ENCODE measurements around the gene MIF4GD. TPM values are rescaled to one million over a fixed set of nuclear protein-coding genes. Genes with fewer than 3 reads are reported as not detected.

The MIF4GD gene
- total RNA-seq, 1 experiment from 2014 or later = 26.1 TPM

- Histone ChIP-seq H3T11ph (ENCODE audit: low read length) (no peak overlapping the region), H2BK12ac (ENCODE audit: insufficient read length, low read depth, low read length) (no peak overlapping the region), H4K5ac (ENCODE audit: insufficient read length, low read depth, low read length) (no peak overlapping the region), H3K18ac (ENCODE audit: insufficient read length, low read depth, low read length) (no peak overlapping the region), H3K9me3 (ENCODE audit: control insufficient read depth, low read depth, low read length) (no peaks in the 10 kb centered on the region), H3K14ac (ENCODE audit: insufficient read depth, low read length) (no peak overlapping the region), H3K27ac (ENCODE audit: insufficient read length, low read depth, low read length) (no peak overlapping the region), H3K23me2 (ENCODE audit: insufficient read length, low read depth, low read length, poor library complexity, severe bottlenecking) (no peaks in the 10 kb centered on the region), H2AK5ac (ENCODE audit: insufficient read length, low read length) (no peak overlapping the region), H4K91ac (ENCODE audit: insufficient read length, low read depth, low read length) (no peak overlapping the region), H3K79me2 (ENCODE audit: insufficient read depth, low read length) (peaks cover 2% of the 10 kb centered on the region; the same call in 1 of the 2 replicates), H3K56ac (ENCODE audit: insufficient read length, low read depth, low read length) (no peak overlapping the region), H2BK15ac (ENCODE audit: low read depth, low read length) (no peak overlapping the region), H3K4ac (ENCODE audit: low read depth, low read length) (no peak overlapping the region), H2BK120ac (ENCODE audit: low read depth, low read length, poor library complexity, severe bottlenecking) (no peak overlapping the region), H4K8ac (replicated peaks; ENCODE audit: insufficient read length, low read depth, low read length) (no peak overlapping the region), H2BK20ac (ENCODE audit: low read depth, low read length, poor library complexity, severe bottlenecking) (no peak overlapping the region), H4K20me1 (ENCODE audit: control insufficient read depth, insufficient read depth, insufficient read length) (no peaks in the 10 kb centered on the region), H3K79me1 (ENCODE audit: insufficient read depth, low read depth, low read length, poor library complexity, severe bottlenecking) (peaks cover 3% of the 10 kb centered on the region), H3K23ac (ENCODE audit: insufficient read length, low read depth, low read length) (no peak overlapping the region), H3K9ac (ENCODE audit: extremely low read depth, insufficient read length, low read length) (no peak overlapping the region), H2BK5ac (ENCODE audit: insufficient read length, low read length) (no peak overlapping the region), H2AFZ (ENCODE audit: low read length) (no peak overlapping the region), H3K4me2 (ENCODE audit: insufficient read depth, insufficient read length, low read length) (no peak overlapping the region), H3K27me3 (ENCODE audit: insufficient read depth, low read length) (no peaks in the 10 kb centered on the region), H3K4me1 (ENCODE audit: insufficient read depth, low read length) (no peaks in the 10 kb centered on the region)
- Mint-ChIP-seq H3K4me3 (no peak overlapping the region), H3K4me1 (peaks cover 15 to 16% of the 10 kb centered on the region in 2 experiments), H3K36me3 (ENCODE audit: insufficient read depth in 1 of 3, low read depth in 3 of 3) (peaks cover 26 to 53% (median 47%) of the 10 kb centered on the region in 3 experiments; a peak in 6 of 7 replicates), H3K27ac (peak overlapping the region; percentile 10 to 88 (median 72); a peak in 3 of 7 replicates), H3K27me3 (ENCODE audit: low read depth) (no peaks in the 10 kb centered on the region), H3K9me3 (no peaks in the 10 kb centered on the region)
- no peak for TF ChIP-seq CTCF (conservative IDR thresholded peaks at IDR 0.05)
- DNase-seq = no peak
- no CpG with 5 or more reads among the region's 12 CpGs for WGBS (ENCODE audit: extremely low coverage, insufficient read length, low lambda C conversion rate)
These were observed 24.6 kb downstream of the MIF4GD start for GRCh38 chr17:75246404-75246803.

All from H9 (cell line).